IPS-18a (cell line): ENCODE results near the gene IKZF4.

ENCODE experiments used
- H3K27ac ChIP-seq: one replicate; pipeline ENCODE4 v1.5.1; 2013; ENCODE audit warnings: low read length
- H3K27me3 ChIP-seq: one replicate; pipeline ENCODE4 v1.6.1; 2013; ENCODE audit warnings: mild to moderate bottlenecking, low read length; ENCODE audit not compliant: control insufficient read depth, insufficient read depth
- H3K36me3 ChIP-seq: one replicate; pipeline ENCODE4 v1.6.1; 2013; ENCODE audit warnings: low read depth, low read length; ENCODE audit not compliant: control insufficient read depth
- H3K4me1 ChIP-seq: one replicate; pipeline ENCODE4 v1.6.1; 2013; ENCODE audit warnings: low read depth, low read length; ENCODE audit not compliant: control insufficient read depth
- H3K4me3 ChIP-seq: one replicate; pipeline ENCODE4 v1.5.1; 2013; ENCODE audit warnings: low read length
- H3K9ac ChIP-seq: one replicate; pipeline ENCODE4 v1.6.1; 2013; ENCODE audit warnings: mild to moderate bottlenecking, low read length, moderate library complexity
- H3K9me3 ChIP-seq: one replicate; pipeline ENCODE4 v1.6.1; 2013; ENCODE audit warnings: low read depth, low read length; ENCODE audit not compliant: control insufficient read depth

The IKZF4 gene

GRCh38 chr12:56078931-56079722 lies 58.3 kb downstream of the IKZF4 start:
- Histone ChIP-seq H3K27me3 (no peaks in the 10 kb centered on the region), H3K9ac (peak overlapping the region; percentile 60), H3K4me3 (peak overlapping the region; percentile 86), H3K9me3 (no peaks in the 10 kb centered on the region), H3K27ac (peak overlapping the region; percentile 78), H3K36me3 (no peaks in the 10 kb centered on the region), H3K4me1 (peaks cover 14% of the 10 kb centered on the region)

GRCh38 chr12:56079723-56080555 lies 59.1 kb downstream of the IKZF4 start, which contains the start of gene ERBB3:
ERBB3 (plus strand) TSS chr12:56080165; CDS start chr12:56080301, 136 bp downstream.
- Histone ChIP-seq H3K9ac (peak within 1 kb of the TSS; percentile 60), H3K4me3 (peak within 1 kb of the TSS; percentile 86), H3K9me3 (no peaks in the 10 kb centered on the region), H3K36me3 (no peaks in the 10 kb centered on the region), H3K4me1 (peaks cover 14% of the 10 kb centered on the region), H3K27ac (peak within 1 kb of the TSS; percentile 78), H3K27me3 (no peaks in the 10 kb centered on the region)

GRCh38 chr12:56080556-56081138 lies 59.8 kb downstream of the IKZF4 start:
- Histone ChIP-seq H3K9ac (peak overlapping the region; percentile 60), H3K4me1 (peaks cover 14% of the 10 kb centered on the region), H3K9me3 (no peaks in the 10 kb centered on the region), H3K4me3 (peak overlapping the region; percentile 86), H3K27ac (no peak overlapping the region), H3K27me3 (no peaks in the 10 kb centered on the region), H3K36me3 (no peaks in the 10 kb centered on the region)

GRCh38 chr12:56081393-56082347 lies 60.8 kb downstream of the IKZF4 start:
- peak overlapping the region; percentile 60 for H3K9ac ChIP-seq
- no peak overlapping the region for H3K27ac ChIP-seq
- peaks cover 8% of the 10 kb centered on the region for H3K36me3 ChIP-seq
- H3K27me3 ChIP-seq: no peaks in the 10 kb centered on the region
- peaks cover 14% of the 10 kb centered on the region for H3K4me1 ChIP-seq
- no peaks in the 10 kb centered on the region for H3K9me3 ChIP-seq
- H3K4me3 ChIP-seq: peak overlapping the region; percentile 86

- peaks cover 14% of the 10 kb centered on the region for H3K36me3 ChIP-seq
- H3K4me3 ChIP-seq: no peak overlapping the region
- H3K9ac ChIP-seq: no peak overlapping the region
- H3K9me3 ChIP-seq: no peaks in the 10 kb centered on the region
- no peaks in the 10 kb centered on the region for H3K27me3 ChIP-seq
- peaks cover 14% of the 10 kb centered on the region for H3K4me1 ChIP-seq
- H3K27ac ChIP-seq: no peak overlapping the region
Measured at GRCh38 chr12:56082382-56082781, 61.5 kb downstream of the IKZF4 start.

- H3K27me3 ChIP-seq: no peaks in the 10 kb centered on the region
- H3K9ac ChIP-seq: no peak overlapping the region
- peaks cover 14% of the 10 kb centered on the region for H3K4me1 ChIP-seq
- no peak overlapping the region for H3K4me3 ChIP-seq
- peaks cover 19% of the 10 kb centered on the region for H3K36me3 ChIP-seq
- H3K9me3 ChIP-seq: no peaks in the 10 kb centered on the region
- H3K27ac ChIP-seq: no peak overlapping the region
Measured at GRCh38 chr12:56082967-56083366, 62.1 kb downstream of the IKZF4 start.

- Histone ChIP-seq H3K9ac (no peak overlapping the region), H3K36me3 (peaks cover 35% of the 10 kb centered on the region), H3K4me3 (no peak overlapping the region), H3K27me3 (no peaks in the 10 kb centered on the region), H3K4me1 (peaks cover 9% of the 10 kb centered on the region), H3K27ac (no peak overlapping the region), H3K9me3 (no peaks in the 10 kb centered on the region)
Measured at GRCh38 chr12:56084958-56085543, 64.2 kb downstream of the IKZF4 start.

- H3K9ac ChIP-seq: no peak overlapping the region
- no peak overlapping the region for H3K4me3 ChIP-seq
- no peaks in the 10 kb centered on the region for H3K9me3 ChIP-seq
- H3K4me1 ChIP-seq: peaks cover 7% of the 10 kb centered on the region
- peaks cover 39% of the 10 kb centered on the region for H3K36me3 ChIP-seq
- no peak overlapping the region for H3K27ac ChIP-seq
- no peaks in the 10 kb centered on the region for H3K27me3 ChIP-seq
Measured at GRCh38 chr12:56086096-56086495, 65.3 kb downstream of the IKZF4 start.

- H3K27me3 ChIP-seq: no peaks in the 10 kb centered on the region
- no peaks in the 10 kb centered on the region for H3K9me3 ChIP-seq
- no peak overlapping the region for H3K9ac ChIP-seq
- H3K4me1 ChIP-seq: peaks cover 2% of the 10 kb centered on the region
- H3K4me3 ChIP-seq: no peak overlapping the region
- no peak overlapping the region for H3K27ac ChIP-seq
- peaks cover 41% of the 10 kb centered on the region for H3K36me3 ChIP-seq
Measured at GRCh38 chr12:56086608-56087007, 65.8 kb downstream of the IKZF4 start.

GRCh38 chr12:56087220-56087619 lies 66.4 kb downstream of the IKZF4 start:
- H3K4me3 ChIP-seq: no peak overlapping the region
- H3K9me3 ChIP-seq: no peaks in the 10 kb centered on the region
- H3K9ac ChIP-seq: no peak overlapping the region
- H3K27me3 ChIP-seq: no peaks in the 10 kb centered on the region
- H3K4me1 ChIP-seq: no peaks in the 10 kb centered on the region
- peaks cover 42% of the 10 kb centered on the region for H3K36me3 ChIP-seq
- H3K27ac ChIP-seq: no peak overlapping the region
